ENCODE results near the gene MCCC1.
"Not testable (repeated sequence)": the region's sequence is repeated elsewhere in the genome, so short reads cannot be mapped to it uniquely, and the experiment has no call there.

Gene MCCC1

DNA sequence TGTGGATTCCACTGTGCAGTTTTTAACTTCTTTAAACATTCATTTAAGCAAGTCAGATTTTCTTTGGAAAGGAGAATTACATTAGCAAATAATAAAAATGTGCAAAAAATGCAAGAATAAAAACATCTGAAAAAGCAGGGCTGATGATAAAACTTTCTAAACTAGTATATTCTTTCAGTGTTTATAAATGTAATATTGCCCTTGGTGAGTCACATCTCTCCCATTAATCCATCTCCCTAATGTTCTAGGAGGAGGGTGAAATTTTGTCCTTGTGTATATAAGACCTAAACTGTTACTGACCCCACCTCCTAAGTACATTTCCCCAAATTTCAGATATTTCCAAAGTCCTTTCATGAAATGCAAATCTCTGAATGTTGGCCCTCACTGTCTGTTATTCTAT is 90.5 kb downstream of the MCCC1 start:
- Histone ChIP-seq H3K36me3 (no peaks in the 10 kb centered on the region), H3K27ac (no peak overlapping the region), H3K27me3 (ENCODE audit: insufficient read depth, low read depth, severe bottlenecking) (no peaks in the 10 kb centered on the region), H3K4me3 (ENCODE audit: low read depth, low read length) (no peak overlapping the region), H3K9me3 (ENCODE audit: severe bottlenecking) (no peaks in the 10 kb centered on the region)
- DNase-seq: no peak
- TF ChIP-seq, protein P1, sequence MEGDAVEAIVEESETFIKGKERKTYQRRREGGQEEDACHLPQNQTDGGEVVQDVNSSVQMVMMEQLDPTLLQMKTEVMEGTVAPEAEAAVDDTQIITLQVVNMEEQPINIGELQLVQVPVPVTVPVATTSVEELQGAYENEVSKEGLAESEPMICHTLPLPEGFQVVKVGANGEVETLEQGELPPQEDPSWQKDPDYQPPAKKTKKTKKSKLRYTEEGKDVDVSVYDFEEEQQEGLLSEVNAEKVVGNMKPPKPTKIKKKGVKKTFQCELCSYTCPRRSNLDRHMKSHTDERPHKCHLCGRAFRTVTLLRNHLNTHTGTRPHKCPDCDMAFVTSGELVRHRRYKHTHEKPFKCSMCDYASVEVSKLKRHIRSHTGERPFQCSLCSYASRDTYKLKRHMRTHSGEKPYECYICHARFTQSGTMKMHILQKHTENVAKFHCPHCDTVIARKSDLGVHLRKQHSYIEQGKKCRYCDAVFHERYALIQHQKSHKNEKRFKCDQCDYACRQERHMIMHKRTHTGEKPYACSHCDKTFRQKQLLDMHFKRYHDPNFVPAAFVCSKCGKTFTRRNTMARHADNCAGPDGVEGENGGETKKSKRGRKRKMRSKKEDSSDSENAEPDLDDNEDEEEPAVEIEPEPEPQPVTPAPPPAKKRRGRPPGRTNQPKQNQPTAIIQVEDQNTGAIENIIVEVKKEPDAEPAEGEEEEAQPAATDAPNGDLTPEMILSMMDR (IDR thresholded peaks at IDR 0.05; ENCODE audit: low read depth, low read length): no peak

GRCh38 chr3:183008303-183008702 is 91.0 kb downstream of the MCCC1 start:
- H3K27ac ChIP-seq: no peak overlapping the region
- TF ChIP-seq, protein P1 (IDR thresholded peaks at IDR 0.05; ENCODE audit: low read depth, low read length): no peak
- no peak overlapping the region for H3K4me3 ChIP-seq (ENCODE audit: low read depth, low read length)
- no peaks in the 10 kb centered on the region for H3K27me3 ChIP-seq (ENCODE audit: insufficient read depth, low read depth, severe bottlenecking)
- H3K36me3 ChIP-seq: no peaks in the 10 kb centered on the region
- DNase-seq: no peak
- no peaks in the 10 kb centered on the region for H3K9me3 ChIP-seq (ENCODE audit: severe bottlenecking)

- no peaks in the 10 kb centered on the region for H3K27me3 ChIP-seq (ENCODE audit: insufficient read depth, low read depth, severe bottlenecking)
- no peak overlapping the region for H3K4me3 ChIP-seq (ENCODE audit: low read depth, low read length)
- H3K36me3 ChIP-seq: no peaks in the 10 kb centered on the region
- TF ChIP-seq, protein P1 (IDR thresholded peaks at IDR 0.05; ENCODE audit: low read depth, low read length): no peak
- H3K9me3 ChIP-seq (ENCODE audit: severe bottlenecking): no peaks in the 10 kb centered on the region
- no peak for DNase-seq
- H3K27ac ChIP-seq: no peak overlapping the region
Measured at GRCh38 chr3:183006396-183007002, 92.8 kb downstream of the MCCC1 start.

- no peak for DNase-seq
- Histone ChIP-seq H3K36me3 (no peaks in the 10 kb centered on the region), H3K27ac (no peak overlapping the region), H3K27me3 (ENCODE audit: insufficient read depth, low read depth, severe bottlenecking) (no peaks in the 10 kb centered on the region), H3K9me3 (ENCODE audit: severe bottlenecking) (peaks cover 3% of the 10 kb centered on the region), H3K4me3 (ENCODE audit: low read depth, low read length) (no peak overlapping the region)
- TF ChIP-seq, protein P1 (IDR thresholded peaks at IDR 0.05; ENCODE audit: low read depth, low read length): no peak
Measured at GRCh38 chr3:182999767-183000166, 99.5 kb downstream of the MCCC1 start.

- H3K4me3 ChIP-seq (ENCODE audit: low read depth, low read length); H3K36me3 ChIP-seq; H3K27me3 ChIP-seq (ENCODE audit: insufficient read depth, low read depth, severe bottlenecking); H3K9me3 ChIP-seq (ENCODE audit: severe bottlenecking); DNase-seq; H3K27ac ChIP-seq: not testable (repeated sequence)
Measured at GRCh38 chr3:182993486-182994201, 105.7 kb downstream of the MCCC1 start.

DNA sequence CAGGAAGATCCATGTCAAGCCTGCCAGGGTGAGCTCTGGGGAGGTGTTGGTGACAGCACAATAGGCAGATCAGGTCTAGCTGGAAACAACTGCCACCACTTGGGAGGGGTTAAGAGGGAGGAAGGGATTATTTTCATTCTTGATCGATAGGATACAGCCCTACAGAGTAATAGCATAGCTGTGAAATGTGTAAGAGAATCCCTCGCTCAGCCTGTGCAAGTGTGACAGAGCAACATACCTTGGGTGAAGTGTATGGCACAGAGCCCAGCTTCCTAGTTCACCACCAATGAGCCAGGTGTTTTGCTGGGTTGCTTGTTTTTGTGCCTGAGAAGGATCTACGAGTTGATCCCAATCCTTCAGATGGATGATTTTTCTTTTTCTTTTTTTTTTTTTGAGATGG is 109.7 kb downstream of the MCCC1 start:
- DNase-seq: peak; percentile 44
- TF ChIP-seq, protein P1 (IDR thresholded peaks at IDR 0.05; ENCODE audit: low read depth, low read length): no peak
- no peak overlapping the region for H3K27ac ChIP-seq

More for the DNA sequence above, 109.7 kb downstream of the MCCC1 start:
- H3K9me3 ChIP-seq (ENCODE audit: severe bottlenecking): peaks cover 2% of the 10 kb centered on the region
- no peak overlapping the region for H3K4me3 ChIP-seq (ENCODE audit: low read depth, low read length)
- no peaks in the 10 kb centered on the region for H3K36me3 ChIP-seq
- H3K27me3 ChIP-seq (ENCODE audit: insufficient read depth, low read depth, severe bottlenecking): no peaks in the 10 kb centered on the region

Data from WERI-Rb-1 (cell line).